ENCODE data around the gene ZNF19. TPM values are rescaled to one million over a fixed set of nuclear protein-coding genes. Genes with fewer than 3 reads are reported as not detected.

The ZNF19 gene
- total RNA-seq, 1 experiment from 2014 or later: 2.6 TPM

- peaks cover 35% of the 10 kb centered on the region for H3K36me3 ChIP-seq (ENCODE audit: insufficient read depth, low read length, poor library complexity, severe bottlenecking)
- POLR2A ChIA-PET (ENCODE audit: low non-redundant PET): no interaction called here
Measured at GRCh38 chr16:71453036-71453435, 36.1 kb downstream of the ZNF19 start.

GRCh38 chr16:71449020-71449419, 40.1 kb downstream of the ZNF19 start:
- Histone ChIP-seq H3K36me3 (ENCODE audit: insufficient read depth, low read length, poor library complexity, severe bottlenecking) (peaks cover 39% of the 10 kb centered on the region), H3K9me3 (ENCODE audit: low read depth, low read length, poor library complexity, severe bottlenecking) (peaks cover 54% of the 10 kb centered on the region), H3K4me1 (ENCODE audit: insufficient read depth, low read length, poor library complexity, severe bottlenecking) (no peaks in the 10 kb centered on the region), H3K27me3 (replicated peaks; ENCODE audit: insufficient read depth, low read depth, low read length, poor library complexity) (no peaks in the 10 kb centered on the region), H3K4me3 (ENCODE audit: low read depth, low read length, poor library complexity, severe bottlenecking) (no peak overlapping the region), H3K27ac (ENCODE audit: low read depth, low read length, poor library complexity, severe bottlenecking) (no peak overlapping the region)
- BruUV-seq (replicated peaks): no TSS peak
- TF ChIP-seq CTCF (conservative IDR thresholded peaks at IDR 0.05; ENCODE audit: low read depth, low read length) (no peak), EZH2 (IDR thresholded peaks at IDR 0.05; ENCODE audit: borderline replicate concordance, low read depth, low read length, poor library complexity, severe bottlenecking) (no peak)
- CTCF ChIA-PET: no interaction called here
- DNase-seq (ENCODE audit: low spot score): no peak
- intact Hi-C loops (cut with micrococcal nuclease; ENCODE audit: unreplicated experiment): loop anchor here (10.0 kb wide), 1 partner anchor 64 kb away; no protein-coding TSS in a partner anchor
- POLR2A ChIA-PET (ENCODE audit: low non-redundant PET): no interaction called here

More at GRCh38 chr16:71453036-71453435, 36.1 kb downstream of the ZNF19 start:
- TF ChIP-seq CTCF (conservative IDR thresholded peaks at IDR 0.05; ENCODE audit: low read depth, low read length) (no peak), EZH2 (IDR thresholded peaks at IDR 0.05; ENCODE audit: borderline replicate concordance, low read depth, low read length, poor library complexity, severe bottlenecking) (no peak)
- H3K27me3 ChIP-seq (replicated peaks; ENCODE audit: insufficient read depth, low read depth, low read length, poor library complexity): no peaks in the 10 kb centered on the region
- CTCF ChIA-PET: no interaction called here
- no peak overlapping the region for H3K4me3 ChIP-seq (ENCODE audit: low read depth, low read length, poor library complexity, severe bottlenecking)
- no peak overlapping the region for H3K27ac ChIP-seq (ENCODE audit: low read depth, low read length, poor library complexity, severe bottlenecking)
- H3K4me1 ChIP-seq (ENCODE audit: insufficient read depth, low read length, poor library complexity, severe bottlenecking): no peaks in the 10 kb centered on the region
- intact Hi-C loops (cut with micrococcal nuclease; ENCODE audit: unreplicated experiment): no loop called here
- peaks cover 27% of the 10 kb centered on the region for H3K9me3 ChIP-seq (ENCODE audit: low read depth, low read length, poor library complexity, severe bottlenecking)
- no peak for DNase-seq (ENCODE audit: low spot score)
- no TSS peak for BruUV-seq (replicated peaks)

- H3K4me3 ChIP-seq (ENCODE audit: low read depth, low read length, poor library complexity, severe bottlenecking): no peak overlapping the region
- CTCF ChIA-PET: no interaction called here
Measured at GRCh38 chr16:71448274-71448866, 40.8 kb downstream of the ZNF19 start.

More at GRCh38 chr16:71448274-71448866, 40.8 kb downstream of the ZNF19 start:
- Histone ChIP-seq H3K9me3 (ENCODE audit: low read depth, low read length, poor library complexity, severe bottlenecking) (peaks cover 54% of the 10 kb centered on the region), H3K36me3 (ENCODE audit: insufficient read depth, low read length, poor library complexity, severe bottlenecking) (peaks cover 39% of the 10 kb centered on the region), H3K27me3 (replicated peaks; ENCODE audit: insufficient read depth, low read depth, low read length, poor library complexity) (no peaks in the 10 kb centered on the region), H3K4me1 (ENCODE audit: insufficient read depth, low read length, poor library complexity, severe bottlenecking) (no peaks in the 10 kb centered on the region), H3K27ac (ENCODE audit: low read depth, low read length, poor library complexity, severe bottlenecking) (no peak overlapping the region)
- no peak for TF ChIP-seq EZH2 (IDR thresholded peaks at IDR 0.05; ENCODE audit: borderline replicate concordance, low read depth, low read length, poor library complexity, severe bottlenecking)
- no peak for TF ChIP-seq CTCF (conservative IDR thresholded peaks at IDR 0.05; ENCODE audit: low read depth, low read length)
- no TSS peak for BruUV-seq (replicated peaks)
- no peak for DNase-seq (ENCODE audit: low spot score)
- POLR2A ChIA-PET (ENCODE audit: low non-redundant PET): no interaction called here
- intact Hi-C loops (cut with micrococcal nuclease; ENCODE audit: unreplicated experiment): loop anchor here (10.0 kb wide), 1 partner anchor 64 kb away; no protein-coding TSS in a partner anchor
